ENCODE data around the gene WFIKKN1. TPM values are rescaled to one million over a fixed set of nuclear protein-coding genes. Genes with fewer than 3 reads are reported as not detected.

Gene WFIKKN1
- total RNA-seq, 1 experiment from 2014 or later = 0.47 TPM

GRCh38 chr16:620700-621525 lies 9.9 kb upstream of the WFIKKN1 start:
- Histone ChIP-seq H3K79me2 (ENCODE audit: insufficient read depth, low read length) (no peaks in the 10 kb centered on the region), H3K27ac (ENCODE audit: low read depth, low read length) (peak overlapping the region; percentile 53; the same call in 1 of the 2 replicates), H3K4me3 (replicated peaks in 1 of 2; ENCODE audit: low read depth in 1 of 2, low read length in 2 of 2) (no peak overlapping the region), H3K9me2 (ENCODE audit: insufficient read depth) (no peaks in the 10 kb centered on the region), H3K36me3 (ENCODE audit: control insufficient read depth in 1 of 2, insufficient read depth in 2 of 2, low read length in 2 of 2) (no peaks in the 10 kb centered on the region), H3K9me3 (ENCODE audit: control insufficient read depth in 1 of 2, insufficient read depth in 1 of 2, low read depth in 1 of 2, low read length in 2 of 2) (no peaks in the 10 kb centered on the region), H3K4me2 (ENCODE audit: low read length) (peak overlapping the region; percentile 62), H3K4me1 (ENCODE audit: control insufficient read depth in 1 of 2, insufficient read depth in 2 of 2, low read length in 2 of 2) (peaks cover 12 to 28% of the 10 kb centered on the region in 2 experiments), H3K9ac (ENCODE audit: low read length) (no peak overlapping the region), H3K27me3 (ENCODE audit: insufficient read depth, low read length) (no peaks in the 10 kb centered on the region), H4K20me1 (ENCODE audit: insufficient read depth) (no peaks in the 10 kb centered on the region), H2AFZ (ENCODE audit: low read depth, low read length, poor library complexity, severe bottlenecking) (no peak overlapping the region)
- no TSS peak for BruUV-seq (replicated peaks)
- no peak for ATAC-seq
- intact Hi-C loops (cut with micrococcal nuclease) = no loop called here
- CTCF ChIA-PET = no interaction called here
- no peak for DNase-seq (ENCODE audit: low read depth, low spot score)
- POLR2A ChIA-PET = no interaction called here
- no peak for TF ChIP-seq ZNF274 (IDR thresholded peaks at IDR 0.05; ENCODE audit: low read depth, low read length)
- no peak for TF ChIP-seq RAD21 (IDR thresholded peaks at IDR 0.05; ENCODE audit: low read depth)
- no peak for TF ChIP-seq ZFX (IDR thresholded peaks at IDR 0.05)
- TF ChIP-seq POLR2A (IDR thresholded peaks at IDR 0.05; ENCODE audit: borderline replicate concordance, extremely low read depth, insufficient read depth, insufficient read length) = no peak
- RAD21 ChIA-PET (ENCODE audit: low non-redundant PET in 1 of 2, low total read pairs in 2 of 2, uncharacterized antibody in 2 of 2, unreplicated experiment in 2 of 2) = no interaction called here

GRCh38 chr16:621526-622105 lies 9.2 kb upstream of the WFIKKN1 start:
- no peak overlapping the region for H2AFZ ChIP-seq (ENCODE audit: low read depth, low read length, poor library complexity, severe bottlenecking)
- H3K4me2 ChIP-seq (ENCODE audit: low read length) = peak overlapping the region; percentile 62
- no peaks in the 10 kb centered on the region for H3K36me3 ChIP-seq (ENCODE audit: control insufficient read depth in 1 of 2, insufficient read depth in 2 of 2, low read length in 2 of 2)
- peaks cover 18 to 35% of the 10 kb centered on the region in 2 experiments for H3K4me1 ChIP-seq (ENCODE audit: control insufficient read depth in 1 of 2, insufficient read depth in 2 of 2, low read length in 2 of 2)
- ATAC-seq (peak; percentile 52), DNase-seq (ENCODE audit: low read depth, low spot score) (no peak)
- H3K27ac ChIP-seq (ENCODE audit: low read depth, low read length) = peak overlapping the region; percentile 53
- intact Hi-C loops (cut with micrococcal nuclease) = no loop called here
- ChIA-PET CTCF (interaction anchor here (0.9 kb wide), 1 partner anchor 45 kb away, joined by 3 read pairs; no protein-coding TSS in a partner anchor), RAD21 (ENCODE audit: low non-redundant PET in 1 of 2, low total read pairs in 2 of 2, uncharacterized antibody in 2 of 2, unreplicated experiment in 2 of 2) (no interaction called here), POLR2A (no interaction called here)
- TF ChIP-seq ZBTB33 (IDR thresholded peaks at IDR 0.05; ENCODE audit: extremely low read depth, insufficient replicate concordance, low read length) (no peak), EGR1 (IDR thresholded peaks at IDR 0.05; ENCODE audit: low read depth) (0 out of 2 replicates have a peak, but pooled peaks have one; percentile 39)
- H3K9me3 ChIP-seq (ENCODE audit: control insufficient read depth in 1 of 2, insufficient read depth in 1 of 2, low read depth in 1 of 2, low read length in 2 of 2) = no peaks in the 10 kb centered on the region
- H4K20me1 ChIP-seq (ENCODE audit: insufficient read depth) = no peaks in the 10 kb centered on the region
- BruUV-seq (replicated peaks) = no TSS peak
- H3K79me2 ChIP-seq (ENCODE audit: insufficient read depth, low read length) = no peaks in the 10 kb centered on the region
- peak overlapping the region; percentile 32 for H3K9ac ChIP-seq (ENCODE audit: low read length)
- no peaks in the 10 kb centered on the region for H3K9me2 ChIP-seq (ENCODE audit: insufficient read depth)
- peak overlapping the region in 1 of 2 experiments; percentile 25; a peak in 1 of 4 replicates for H3K4me3 ChIP-seq (replicated peaks in 1 of 2; ENCODE audit: low read depth in 1 of 2, low read length in 2 of 2)
- H3K27me3 ChIP-seq (ENCODE audit: insufficient read depth, low read length) = no peaks in the 10 kb centered on the region
